GM19468 (cell line): ENCODE measurements around the gene ISG15.

Source experiments
- ATAC-seq: cut with Tn5 transposase; IDR thresholded peaks from one replicate; pipeline ENCODE4 v1.9.1; 2021; ENCODE audit warnings: mild to moderate bottlenecking, moderate library complexity, moderate number of reproducible peaks; ENCODE audit not compliant: unreplicated experiment; ENCODE audit errors: extremely low read depth

Gene ISG15

GRCh38 chr1:1041873-1042272, 28.6 kb downstream of the ISG15 start:
- no peak for ATAC-seq

DNA sequence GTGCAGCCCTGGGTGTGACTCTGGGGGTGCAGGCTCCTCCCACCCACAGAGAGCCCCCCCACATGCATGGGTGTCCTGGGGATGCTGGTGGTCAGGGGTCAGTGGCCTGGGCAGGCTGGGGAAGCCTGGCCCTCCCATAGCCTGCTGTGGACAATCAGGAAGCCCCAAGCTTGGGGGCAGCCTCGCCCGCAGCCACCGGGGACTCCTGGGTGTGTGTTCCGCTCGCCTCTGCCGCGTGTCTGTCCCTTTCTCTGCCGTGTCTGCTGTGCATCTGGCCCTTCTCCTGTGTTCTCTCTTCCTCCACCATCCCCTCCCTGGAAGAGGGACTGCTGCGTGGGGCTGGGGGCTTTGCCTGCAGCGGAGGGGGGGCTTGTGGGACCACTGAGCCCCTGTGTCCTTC, 29.5 kb downstream of the ISG15 start:
- ATAC-seq = no peak

DNA sequence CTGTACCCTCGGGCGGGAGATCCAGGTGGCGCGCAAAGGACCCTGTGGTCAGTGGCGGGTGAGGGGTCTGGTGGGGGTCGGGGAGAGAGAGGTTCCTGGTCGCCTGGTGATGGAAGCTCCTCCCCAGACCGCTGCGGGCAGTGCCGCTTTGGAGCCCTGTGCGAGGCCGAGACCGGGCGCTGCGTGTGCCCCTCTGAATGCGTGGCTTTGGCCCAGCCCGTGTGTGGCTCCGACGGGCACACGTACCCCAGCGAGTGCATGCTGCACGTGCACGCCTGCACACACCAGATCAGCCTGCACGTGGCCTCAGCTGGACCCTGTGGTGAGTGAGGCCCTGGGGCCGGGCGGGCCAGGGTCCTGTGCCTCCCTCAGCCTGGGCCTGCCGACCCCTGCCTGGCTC, 30.1 kb downstream of the ISG15 start:
- no peak for ATAC-seq

- no peak for ATAC-seq
Measured at GRCh38 chr1:1043921-1044320, 30.6 kb downstream of the ISG15 start.

DNA sequence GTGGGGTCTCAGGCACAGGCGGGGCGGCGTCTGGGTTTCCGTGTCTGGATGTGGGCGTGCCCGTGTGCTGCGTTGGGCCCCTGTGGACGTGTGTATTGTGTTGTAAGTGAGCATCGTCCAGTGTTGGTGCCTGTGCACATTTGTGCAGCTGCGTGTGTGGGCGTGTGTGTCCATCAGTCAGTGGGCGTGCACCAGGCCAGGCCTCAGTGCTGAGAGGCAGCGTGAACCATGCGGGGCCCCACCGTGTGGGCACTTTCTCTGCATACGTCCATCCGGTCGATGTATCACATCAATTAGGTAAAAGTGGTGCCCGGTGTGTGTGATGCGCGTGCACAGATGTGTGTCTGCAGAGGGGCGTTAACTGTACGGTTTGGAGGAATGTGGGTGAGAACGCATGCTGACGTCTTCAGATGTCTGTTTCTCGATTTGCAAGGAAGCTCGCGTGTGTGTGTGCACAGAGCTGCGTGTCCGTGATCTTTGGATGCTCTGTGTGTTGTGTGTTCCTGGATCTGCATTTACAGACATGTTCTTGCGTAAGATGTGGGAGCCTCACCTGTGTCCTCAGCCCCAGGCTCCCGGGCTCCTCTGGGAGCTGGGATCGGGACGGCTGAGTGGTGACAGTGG, 31.3 kb downstream of the ISG15 start:
- no peak for ATAC-seq

DNA sequence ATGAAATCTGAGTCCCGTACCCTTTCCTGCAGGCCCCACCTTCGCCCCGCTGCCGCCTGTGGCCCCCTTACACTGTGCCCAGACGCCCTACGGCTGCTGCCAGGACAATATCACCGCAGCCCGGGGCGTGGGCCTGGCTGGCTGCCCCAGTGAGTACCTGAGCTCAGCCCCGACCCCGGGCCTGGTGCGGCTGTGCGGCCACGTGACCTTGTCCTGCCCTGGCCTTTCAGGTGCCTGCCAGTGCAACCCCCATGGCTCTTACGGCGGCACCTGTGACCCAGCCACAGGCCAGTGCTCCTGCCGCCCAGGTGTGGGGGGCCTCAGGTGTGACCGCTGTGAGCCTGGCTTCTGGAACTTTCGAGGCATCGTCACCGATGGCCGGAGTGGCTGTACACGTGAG, 31.8 kb downstream of the ISG15 start:
- no peak for ATAC-seq

- no peak for ATAC-seq
Measured at GRCh38 chr1:1046243-1046642, 32.9 kb downstream of the ISG15 start.

DNA sequence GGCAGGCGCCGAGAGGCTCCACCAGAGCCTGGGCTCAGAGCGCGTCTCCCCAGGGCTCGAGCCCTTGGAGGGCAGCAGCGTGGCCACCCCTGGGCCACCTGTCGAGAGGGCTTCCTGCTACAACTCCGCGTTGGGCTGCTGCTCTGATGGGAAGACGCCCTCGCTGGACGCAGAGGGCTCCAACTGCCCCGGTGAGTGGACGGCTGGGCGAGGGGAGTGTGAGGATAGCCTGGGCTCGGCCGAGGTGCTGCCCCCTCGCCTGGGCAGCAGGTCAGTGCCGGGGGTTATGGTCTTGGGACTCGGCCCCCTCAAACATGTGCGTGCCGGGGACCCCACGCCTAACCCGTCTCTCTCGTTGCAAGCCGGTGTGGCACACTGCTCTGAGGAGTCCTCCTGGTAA, 33.5 kb downstream of the ISG15 start:
- ATAC-seq = no peak

DNA sequence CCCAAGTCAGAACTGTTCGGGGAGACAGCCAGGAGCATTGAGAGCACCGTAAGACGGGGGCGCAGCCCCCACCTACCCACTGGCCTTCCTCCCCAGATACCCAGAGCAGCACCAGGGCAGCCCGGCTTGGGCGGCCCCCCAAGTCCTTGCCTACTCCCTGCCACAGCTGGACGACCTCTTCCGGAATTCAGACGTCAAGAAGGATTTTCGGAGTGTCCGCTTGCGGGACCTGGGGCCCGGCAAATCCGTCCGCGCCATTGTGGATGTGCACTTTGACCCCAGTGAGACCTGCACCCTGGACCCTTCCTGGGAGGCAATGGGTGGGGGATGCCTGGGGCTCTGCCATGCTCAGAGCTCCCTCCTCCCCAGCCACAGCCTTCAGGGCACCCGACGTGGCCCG, 34.1 kb downstream of the ISG15 start:
- ATAC-seq = no peak

GRCh38 chr1:1047963-1048362, 34.7 kb downstream of the ISG15 start:
- no peak for ATAC-seq

DNA sequence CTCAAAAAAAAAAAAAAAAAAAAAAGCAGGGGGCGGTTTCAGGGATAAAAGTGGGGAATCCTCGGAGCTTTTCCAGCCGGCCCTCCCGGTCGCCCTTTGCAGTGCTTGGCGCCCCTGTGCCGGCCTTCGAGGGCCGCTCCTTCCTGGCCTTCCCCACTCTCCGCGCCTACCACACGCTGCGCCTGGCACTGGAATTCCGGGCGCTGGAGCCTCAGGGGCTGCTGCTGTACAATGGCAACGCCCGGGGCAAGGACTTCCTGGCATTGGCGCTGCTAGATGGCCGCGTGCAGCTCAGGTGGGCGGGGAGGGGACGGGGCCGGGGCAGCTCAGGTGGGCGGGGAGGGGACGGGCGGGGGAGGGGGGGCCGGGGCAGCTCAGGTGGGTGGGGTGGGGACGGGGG, 35.5 kb downstream of the ISG15 start:
- ATAC-seq = no peak

GRCh38 chr1:1049318-1050165, 36.2 kb downstream of the ISG15 start:
- no peak for ATAC-seq

- ATAC-seq = no peak
Measured at GRCh38 chr1:1050577-1051052, 37.3 kb downstream of the ISG15 start.

DNA sequence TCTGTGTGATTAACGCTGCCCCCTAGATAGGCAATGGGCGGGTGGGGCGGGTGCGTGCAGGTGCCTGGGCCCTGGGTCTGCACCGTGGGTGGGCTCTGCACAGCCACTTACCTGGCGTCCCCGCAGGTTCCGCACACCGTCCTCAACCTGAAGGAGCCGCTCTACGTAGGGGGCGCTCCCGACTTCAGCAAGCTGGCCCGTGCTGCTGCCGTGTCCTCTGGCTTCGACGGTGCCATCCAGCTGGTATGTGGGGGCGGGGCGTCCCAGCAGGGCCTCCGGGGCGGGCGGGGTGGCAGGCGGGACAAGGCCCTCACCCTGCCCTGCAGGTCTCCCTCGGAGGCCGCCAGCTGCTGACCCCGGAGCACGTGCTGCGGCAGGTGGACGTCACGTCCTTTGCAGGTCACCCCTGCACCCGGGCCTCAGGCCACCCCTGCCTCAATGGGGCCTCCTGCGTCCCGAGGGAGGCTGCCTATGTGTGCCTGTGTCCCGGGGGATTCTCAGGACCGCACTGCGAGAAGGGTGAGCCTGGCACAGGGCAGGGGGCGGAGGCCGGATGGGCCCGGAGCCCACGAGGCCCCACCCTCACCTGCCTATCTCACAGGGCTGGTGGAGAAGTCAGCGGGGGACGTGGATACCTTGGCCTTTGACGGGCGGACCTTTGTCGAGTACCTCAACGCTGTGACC, 38.0 kb downstream of the ISG15 start:
- no peak for ATAC-seq

DNA sequence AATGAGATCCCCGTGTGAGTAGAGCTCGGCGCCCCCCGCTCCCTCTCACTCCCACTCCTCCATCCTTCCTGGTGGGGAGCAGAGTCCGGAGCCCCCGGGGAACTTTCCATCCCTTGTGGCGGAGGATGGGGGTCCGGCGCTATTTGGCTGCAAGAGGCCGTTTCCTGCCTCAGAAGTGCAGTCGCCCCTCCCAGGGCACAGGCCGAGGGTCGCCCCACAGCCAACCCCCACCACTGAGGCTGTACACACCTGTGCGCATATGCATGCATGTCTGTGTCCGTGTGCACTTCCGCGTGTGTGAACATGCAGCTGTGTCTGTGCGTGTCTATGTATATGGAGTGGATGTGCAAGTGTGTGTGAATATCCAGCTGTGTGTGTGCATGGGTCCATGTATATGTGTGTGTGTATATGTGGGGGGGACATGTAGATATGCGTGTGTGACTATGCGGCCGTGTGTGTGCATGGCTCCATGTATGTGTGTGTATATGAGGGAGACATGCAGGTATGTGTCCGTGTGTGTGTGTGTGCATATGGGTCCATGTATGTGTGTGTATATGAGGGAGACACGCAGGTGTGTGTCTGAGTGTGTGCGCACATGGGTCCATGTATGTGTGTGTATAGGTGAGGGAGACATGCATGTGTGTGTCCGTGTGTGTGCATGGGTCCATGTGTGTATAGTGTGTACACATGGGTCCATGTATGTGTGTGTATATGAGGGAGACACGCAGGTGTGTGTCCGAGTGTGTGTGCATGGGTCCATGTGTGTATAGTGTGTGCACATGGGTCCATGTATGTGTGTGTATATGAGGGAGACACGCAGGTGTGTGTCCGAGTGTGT, 38.9 kb downstream of the ISG15 start:
- no peak for ATAC-seq

DNA sequence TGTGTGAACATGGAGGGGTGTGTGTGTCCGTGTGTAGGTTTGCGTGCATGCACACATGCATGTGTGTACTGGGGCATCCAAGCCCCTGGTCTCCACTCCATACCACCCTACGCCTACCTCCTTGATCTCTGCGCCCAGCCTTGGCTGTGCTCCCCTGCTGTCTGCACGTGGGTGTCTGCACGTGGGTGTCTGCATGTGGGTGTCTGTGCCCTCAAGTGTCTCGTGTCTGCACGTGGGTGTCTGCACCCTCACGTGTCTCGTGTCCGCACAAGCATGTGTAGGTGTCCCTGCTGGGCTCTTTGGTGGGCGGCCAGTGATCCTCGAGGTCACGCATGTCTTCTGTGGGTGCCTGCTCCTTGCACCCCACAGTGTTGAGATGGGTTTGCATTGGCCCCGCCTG, 39.7 kb downstream of the ISG15 start:
- no peak for ATAC-seq

GRCh38 chr1:1053682-1054081, 40.4 kb downstream of the ISG15 start:
- no peak for ATAC-seq

- no peak for ATAC-seq
Measured at GRCh38 chr1:1054099-1054700, 40.9 kb downstream of the ISG15 start.

DNA sequence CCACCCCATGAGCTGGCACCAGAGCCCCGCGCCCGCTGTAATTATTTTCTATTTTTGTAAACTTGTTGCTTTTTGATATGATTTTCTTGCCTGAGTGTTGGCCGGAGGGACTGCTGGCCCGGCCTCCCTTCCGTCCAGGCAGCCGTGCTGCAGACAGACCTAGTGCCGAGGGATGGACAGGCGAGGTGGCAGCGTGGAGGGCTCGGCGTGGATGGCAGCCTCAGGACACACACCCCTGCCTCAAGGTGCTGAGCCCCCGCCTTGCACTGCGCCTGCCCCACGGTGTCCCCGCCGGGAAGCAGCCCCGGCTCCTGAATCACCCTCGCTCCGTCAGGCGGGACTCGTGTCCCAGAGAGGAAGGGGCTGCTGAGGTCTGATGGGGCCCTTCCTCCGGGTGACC, 41.7 kb downstream of the ISG15 start:
- ATAC-seq = no peak
